ENCODE results near the gene POMT1.

DNA sequence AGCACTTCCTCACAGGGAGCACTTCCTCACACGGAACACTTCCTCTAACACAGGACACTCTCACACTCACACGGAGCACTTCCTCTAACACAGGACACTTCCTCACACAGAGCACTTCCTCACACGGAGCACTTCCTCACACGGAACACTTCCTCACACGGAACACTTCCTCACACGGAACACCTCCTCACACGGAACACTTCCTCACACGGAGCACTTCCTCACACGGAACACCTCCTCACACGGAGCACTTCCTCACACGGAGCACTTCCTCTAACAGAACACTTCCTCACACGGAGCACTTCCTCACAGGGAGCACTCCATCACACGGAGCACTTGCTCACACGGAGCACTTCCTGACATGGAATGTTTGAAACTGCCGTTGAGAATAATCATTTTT, 13.4 kb downstream of the POMT1 start:
- TF ChIP-seq TCF7L2 (IDR thresholded peaks at IDR 0.05; ENCODE audit: low read depth, low read length): no peak
- TF ChIP-seq, protein P1, sequence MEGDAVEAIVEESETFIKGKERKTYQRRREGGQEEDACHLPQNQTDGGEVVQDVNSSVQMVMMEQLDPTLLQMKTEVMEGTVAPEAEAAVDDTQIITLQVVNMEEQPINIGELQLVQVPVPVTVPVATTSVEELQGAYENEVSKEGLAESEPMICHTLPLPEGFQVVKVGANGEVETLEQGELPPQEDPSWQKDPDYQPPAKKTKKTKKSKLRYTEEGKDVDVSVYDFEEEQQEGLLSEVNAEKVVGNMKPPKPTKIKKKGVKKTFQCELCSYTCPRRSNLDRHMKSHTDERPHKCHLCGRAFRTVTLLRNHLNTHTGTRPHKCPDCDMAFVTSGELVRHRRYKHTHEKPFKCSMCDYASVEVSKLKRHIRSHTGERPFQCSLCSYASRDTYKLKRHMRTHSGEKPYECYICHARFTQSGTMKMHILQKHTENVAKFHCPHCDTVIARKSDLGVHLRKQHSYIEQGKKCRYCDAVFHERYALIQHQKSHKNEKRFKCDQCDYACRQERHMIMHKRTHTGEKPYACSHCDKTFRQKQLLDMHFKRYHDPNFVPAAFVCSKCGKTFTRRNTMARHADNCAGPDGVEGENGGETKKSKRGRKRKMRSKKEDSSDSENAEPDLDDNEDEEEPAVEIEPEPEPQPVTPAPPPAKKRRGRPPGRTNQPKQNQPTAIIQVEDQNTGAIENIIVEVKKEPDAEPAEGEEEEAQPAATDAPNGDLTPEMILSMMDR (IDR thresholded peaks at IDR 0.05): no peak
